NCI-H526 (cell line): ENCODE measurements around the gene PSD2.
A peak's percentile ranks its signal among the peaks of the same experiment; 100 is the strongest.

ENCODE experiments used
- DNase-seq, 2 experiments: peaks; one replicate each; lab custom pipeline; 2025; lab: John Stamatoyannopoulos, UW

PSD2 gene

GRCh38 chr5:139880416-139881142 is 85.0 kb downstream of the PSD2 start:
- no peak for DNase-seq

- no peak for DNase-seq
Observed at GRCh38 chr5:139881143-139881733, 85.6 kb downstream of the PSD2 start.

GRCh38 chr5:139882316-139882715 is 86.7 kb downstream of the PSD2 start:
- no peak for DNase-seq

GRCh38 chr5:139882961-139883539 is 87.4 kb downstream of the PSD2 start:
- DNase-seq, result peak; percentile 50 to 80

- DNase-seq, result no peak
Observed at GRCh38 chr5:139884144-139884543, 88.5 kb downstream of the PSD2 start.

GRCh38 chr5:139884734-139885133 is 89.1 kb downstream of the PSD2 start:
- DNase-seq, result no peak

- DNase-seq, result no peak
Observed at GRCh38 chr5:139885172-139885856, 89.7 kb downstream of the PSD2 start.

- no peak for DNase-seq
Observed at GRCh38 chr5:139885857-139886208, 90.2 kb downstream of the PSD2 start.

- peak; percentile 74 to 87 for DNase-seq
Observed at GRCh38 chr5:139886213-139886612, 90.6 kb downstream of the PSD2 start.

- DNase-seq, result no peak
Observed at GRCh38 chr5:139888370-139888769, 92.8 kb downstream of the PSD2 start.

GRCh38 chr5:139889410-139889809 is 93.8 kb downstream of the PSD2 start:
- DNase-seq, result no peak

- no peak for DNase-seq
Observed at GRCh38 chr5:139893873-139894272, 98.3 kb downstream of the PSD2 start.
